A673 (cell line): Measurements from ENCODE around the gene OR10H1.

Experiments
- CTCF ChIP-seq: fragments of 300-800, 200-600 bp; sonication (generic); conservative IDR thresholded peaks from 2 replicates; pipeline ENCODE4 v1.5.1; 2017; ENCODE audit warnings: low read depth, mild to moderate bottlenecking, antibody characterized with exemption, low read length, moderate library complexity, mixed read lengths
- EZH2 ChIP-seq: fragments of 200-600 bp; sonication (generic); IDR thresholded peaks from 2 replicates; pipeline ENCODE4 v1.6.1; 2017; ENCODE audit warnings: borderline replicate concordance, low read depth, mild to moderate bottlenecking, mixed read lengths, antibody characterized with exemption, low read length; ENCODE audit not compliant: poor library complexity, severe bottlenecking

GRCh38 chr19:15846923-15847322 is 31.5 kb upstream of the OR10H1 start:
- TF ChIP-seq CTCF (no peak), EZH2 (no peak)
